ENCODE results near the gene SAMD11.

SAMD11 gene

GRCh38 chr1:914131-914890 lies 9.4 kb upstream of the SAMD11 start:
- no peak for TF ChIP-seq SPI1 (IDR thresholded peaks at IDR 0.05; ENCODE audit: borderline replicate concordance, low read depth)
- TF ChIP-seq GABPA (IDR thresholded peaks at IDR 0.05; ENCODE audit: low read depth): no peak
- TF ChIP-seq REST (IDR thresholded peaks at IDR 0.05; ENCODE audit: insufficient replicate concordance, low read depth): no peak
- no peak for TF ChIP-seq CTCF (IDR thresholded peaks at IDR 0.05; ENCODE audit: insufficient read depth, low read length)
- TF ChIP-seq POLR2AphosphoS5 (IDR thresholded peaks at IDR 0.05; ENCODE audit: low read depth): no peak
- Histone ChIP-seq H3K4me3 (replicated peaks; ENCODE audit: insufficient read depth, low read length) (no peak overlapping the region), H3K27me3 (ENCODE audit: insufficient read depth, poor library complexity, severe bottlenecking) (no peaks in the 10 kb centered on the region), H3K27ac (replicated peaks) (no peak overlapping the region)
- no peak for DNase-seq (ENCODE audit: low read depth in 1 of 2, low spot score in 1 of 2)

- no peak overlapping the region for H3K4me3 ChIP-seq (replicated peaks; ENCODE audit: insufficient read depth, low read length)
- H3K27me3 ChIP-seq (ENCODE audit: insufficient read depth, poor library complexity, severe bottlenecking): no peaks in the 10 kb centered on the region
- DNase-seq (ENCODE audit: low read depth in 1 of 2, low spot score in 1 of 2): no peak
- TF ChIP-seq REST (IDR thresholded peaks at IDR 0.05; ENCODE audit: insufficient replicate concordance, low read depth) (no peak), CTCF (IDR thresholded peaks at IDR 0.05; ENCODE audit: insufficient read depth, low read length) (no peak), POLR2AphosphoS5 (IDR thresholded peaks at IDR 0.05; ENCODE audit: low read depth) (no peak), SPI1 (IDR thresholded peaks at IDR 0.05; ENCODE audit: borderline replicate concordance, low read depth) (no peak), GABPA (IDR thresholded peaks at IDR 0.05; ENCODE audit: low read depth) (no peak)
- H3K27ac ChIP-seq (replicated peaks): no peak overlapping the region
Observed at GRCh38 chr1:914891-915280, 8.8 kb upstream of the SAMD11 start.

- Histone ChIP-seq H3K27ac (replicated peaks) (no peak overlapping the region), H3K4me3 (replicated peaks; ENCODE audit: insufficient read depth, low read length) (no peak overlapping the region), H3K27me3 (ENCODE audit: insufficient read depth, poor library complexity, severe bottlenecking) (no peaks in the 10 kb centered on the region)
- DNase-seq (ENCODE audit: low read depth in 1 of 2, low spot score in 1 of 2): no peak
- TF ChIP-seq POLR2AphosphoS5 (IDR thresholded peaks at IDR 0.05; ENCODE audit: low read depth) (0 out of 2 replicates have a peak, but pooled peaks have one; percentile 16), SPI1 (IDR thresholded peaks at IDR 0.05; ENCODE audit: borderline replicate concordance, low read depth) (no peak)
Observed at GRCh38 chr1:915295-916172, 8.2 kb upstream of the SAMD11 start.
